SKM-1 treated with dmso at 0.1 percent for 144 hours (cell line): Measurements from ENCODE around the gene SPP2.

Experiments used
- DNase-seq: peaks from one replicate; lab custom pipeline; 2025; ENCODE audit not compliant: unreplicated experiment; lab: John Stamatoyannopoulos, UW

Gene SPP2

DNA sequence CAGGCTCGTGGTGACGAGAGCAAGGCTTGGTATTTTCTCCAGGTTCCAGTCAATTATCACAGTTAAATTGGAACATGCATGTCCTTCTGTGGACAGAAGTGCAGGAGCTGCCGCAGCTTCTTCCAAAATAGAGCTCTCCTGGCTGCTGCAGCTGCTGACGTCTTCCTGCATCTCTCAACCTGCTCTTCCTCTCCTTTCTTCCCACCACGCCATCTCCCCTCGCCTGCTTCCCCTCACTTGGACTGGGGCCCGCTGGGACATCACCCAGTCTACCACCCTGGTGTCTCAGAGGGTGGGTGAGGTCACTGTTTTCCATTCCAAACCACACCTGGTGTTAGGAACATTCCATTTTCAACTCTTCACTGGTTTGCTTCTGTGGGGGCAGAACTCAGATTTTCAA is 41.4 kb downstream of the SPP2 start:
- no peak for DNase-seq

DNA sequence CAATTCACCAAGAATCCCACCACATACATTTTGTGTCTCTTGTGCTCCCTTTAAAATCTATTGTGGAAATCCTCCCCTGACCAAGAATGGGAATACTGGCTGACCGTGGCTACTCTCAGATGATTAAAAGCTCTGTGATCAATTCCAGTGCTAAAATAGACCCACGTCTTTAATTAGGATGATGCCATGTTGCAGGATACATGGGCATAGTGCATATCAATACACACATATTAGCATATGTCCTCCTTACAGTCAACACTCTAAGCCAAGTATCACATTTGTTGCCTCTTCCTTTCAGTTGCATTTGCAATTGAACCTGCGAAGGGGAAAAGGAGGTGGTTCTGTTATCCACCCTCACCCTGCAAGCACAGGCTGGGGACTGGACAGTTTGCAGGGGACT is 41.8 kb downstream of the SPP2 start:
- no peak for DNase-seq

DNA sequence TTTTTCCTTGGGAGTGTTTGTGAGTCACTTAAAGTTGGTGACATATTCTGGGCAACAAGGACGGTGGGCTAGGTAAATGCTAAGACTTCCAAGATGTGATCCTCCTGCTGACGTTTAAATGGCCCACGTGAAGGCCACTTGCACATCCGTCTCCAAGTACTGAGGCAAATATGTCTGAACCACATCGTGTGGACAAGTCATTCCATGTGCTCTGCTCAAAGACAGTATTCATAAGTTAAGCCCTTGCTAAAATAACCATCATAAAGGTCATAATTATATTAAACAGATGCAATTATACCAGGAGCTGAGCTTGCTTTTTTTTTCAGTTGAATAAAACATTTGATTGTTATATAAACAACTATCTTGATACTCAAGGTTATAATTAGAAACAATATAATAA is 44.8 kb downstream of the SPP2 start:
- no peak for DNase-seq

DNA sequence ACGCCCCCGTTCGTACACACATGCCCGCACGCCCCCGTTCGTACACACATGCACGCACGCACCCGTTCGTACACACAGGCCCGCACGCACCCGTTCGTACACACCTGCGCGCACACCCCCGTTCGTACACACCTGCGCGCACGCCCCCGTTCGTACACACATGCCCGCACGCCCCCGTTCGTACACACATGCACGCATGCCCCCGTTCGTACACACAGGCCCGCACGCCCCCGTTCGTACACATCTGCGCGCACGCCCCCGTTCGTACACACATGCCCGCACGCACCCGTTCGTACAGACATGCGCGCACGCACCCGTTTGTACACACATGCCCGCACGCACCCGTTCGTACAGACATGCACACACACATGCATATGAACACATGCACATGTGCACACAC is 45.7 kb downstream of the SPP2 start:
- DNase-seq, result no peak

DNA sequence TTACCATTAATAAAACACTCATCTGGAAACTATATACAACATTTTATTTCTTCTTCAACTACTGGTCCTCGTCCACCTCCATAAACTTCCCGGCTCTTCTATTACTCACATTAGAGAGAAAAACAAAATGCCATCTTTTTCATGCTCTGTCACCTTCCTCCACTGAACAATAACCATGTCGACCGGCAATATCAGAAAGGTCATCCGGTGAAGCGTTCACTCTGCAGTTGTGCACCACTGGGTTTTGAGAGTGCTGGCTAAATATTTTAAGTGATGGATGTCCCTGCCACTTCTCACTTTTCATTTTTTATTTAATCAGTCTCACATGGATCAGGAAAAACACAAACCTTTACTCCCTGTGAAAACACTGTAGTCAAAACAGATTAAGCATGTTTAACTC is 48.2 kb downstream of the SPP2 start:
- no peak for DNase-seq

DNA sequence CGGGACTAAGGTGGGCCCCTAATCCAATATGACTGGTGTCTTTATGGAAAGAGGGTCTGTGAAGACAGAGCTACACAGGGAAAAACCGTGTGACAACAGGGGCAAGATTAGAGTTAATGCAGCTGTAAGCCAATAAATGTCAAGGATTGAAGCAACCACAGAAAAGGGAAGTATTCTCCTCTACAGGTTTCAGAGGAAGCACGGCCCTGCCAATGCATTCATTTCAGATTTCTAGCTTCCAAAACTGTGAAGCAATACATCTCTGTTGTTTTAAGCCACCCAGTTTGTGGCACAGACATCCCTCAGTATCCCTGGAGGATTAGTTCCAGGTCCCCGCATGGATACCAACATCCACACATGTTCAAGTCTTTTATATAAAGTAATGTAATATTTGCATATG is 48.8 kb downstream of the SPP2 start:
- peak; percentile 30 for DNase-seq

DNA sequence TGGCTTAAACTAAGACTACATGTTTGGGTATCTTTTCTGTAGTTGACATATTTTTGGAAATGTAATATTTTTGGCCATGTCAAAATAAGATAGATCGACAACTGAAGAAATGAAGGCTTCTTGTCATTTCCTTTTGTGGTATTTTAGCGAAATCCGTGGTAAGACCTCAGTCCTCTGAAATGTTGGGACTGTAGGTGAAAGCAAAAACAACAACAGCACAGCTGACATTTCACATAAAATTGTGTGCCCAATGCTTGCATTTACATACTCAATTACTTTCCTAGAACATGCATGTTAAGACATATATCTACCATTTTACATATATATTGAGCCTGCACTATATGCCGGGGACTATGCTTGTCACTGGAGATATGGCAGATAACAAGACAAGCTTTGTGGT is 50.2 kb downstream of the SPP2 start:
- DNase-seq, result no peak

DNA sequence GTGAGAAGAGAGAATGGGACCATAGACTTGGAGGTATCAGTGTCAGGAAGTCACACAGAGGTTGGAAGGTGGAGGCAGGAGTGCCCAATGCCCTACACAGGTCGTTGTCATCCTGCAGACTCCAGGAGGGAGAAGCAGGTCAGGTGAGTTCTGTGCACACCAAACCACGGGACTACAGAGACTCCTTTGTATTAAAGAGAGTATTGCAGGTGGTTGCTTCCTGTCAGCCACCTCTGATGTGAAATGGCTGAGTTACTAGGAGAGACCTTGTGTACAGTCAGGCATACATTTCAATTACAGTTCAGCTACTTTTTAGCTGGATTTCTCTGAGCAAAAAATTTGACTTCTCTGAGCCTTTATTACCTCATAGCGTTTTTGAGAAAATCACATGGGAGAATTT is 51.6 kb downstream of the SPP2 start:
- DNase-seq, result no peak

DNA sequence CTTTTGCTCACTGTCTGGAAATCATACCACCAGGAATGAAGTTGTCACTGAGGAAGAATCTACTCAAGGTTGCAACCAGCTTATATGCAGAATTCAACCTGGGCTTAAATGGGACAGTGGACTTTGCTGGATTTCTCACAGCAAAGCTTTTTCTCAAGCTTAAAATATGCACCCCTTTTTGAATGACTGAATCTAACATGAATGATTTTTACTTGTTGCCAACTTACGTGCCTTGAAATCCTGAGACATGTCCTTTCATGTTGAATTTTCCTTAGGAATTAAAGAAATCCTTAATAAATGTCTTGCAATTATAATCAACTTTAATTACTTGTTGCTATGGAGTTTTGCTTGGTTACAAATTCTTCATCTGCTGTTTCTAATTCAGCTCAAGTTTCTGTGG is 57.4 kb downstream of the SPP2 start:
- DNase-seq, result no peak

DNA sequence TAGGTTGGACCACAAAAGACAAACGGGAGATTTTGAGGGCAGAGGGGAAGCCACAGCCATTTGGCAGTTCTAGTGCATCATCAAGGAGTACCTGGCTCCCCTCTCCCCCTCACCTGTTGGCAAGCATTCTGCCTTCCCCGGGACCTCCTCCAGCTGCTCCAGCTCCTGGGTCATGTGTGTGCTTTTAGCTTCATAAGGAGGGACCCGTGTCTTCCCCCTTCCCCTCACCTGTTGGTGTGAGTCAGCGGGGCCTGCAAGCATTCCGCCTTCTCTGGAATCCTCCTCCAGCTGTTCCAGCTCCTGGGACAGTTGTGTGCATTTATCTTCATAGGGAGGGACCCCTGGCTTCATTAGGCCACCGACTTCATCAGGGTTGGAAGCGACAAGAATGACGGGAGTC is 58.8 kb downstream of the SPP2 start:
- DNase-seq, result no peak

DNA sequence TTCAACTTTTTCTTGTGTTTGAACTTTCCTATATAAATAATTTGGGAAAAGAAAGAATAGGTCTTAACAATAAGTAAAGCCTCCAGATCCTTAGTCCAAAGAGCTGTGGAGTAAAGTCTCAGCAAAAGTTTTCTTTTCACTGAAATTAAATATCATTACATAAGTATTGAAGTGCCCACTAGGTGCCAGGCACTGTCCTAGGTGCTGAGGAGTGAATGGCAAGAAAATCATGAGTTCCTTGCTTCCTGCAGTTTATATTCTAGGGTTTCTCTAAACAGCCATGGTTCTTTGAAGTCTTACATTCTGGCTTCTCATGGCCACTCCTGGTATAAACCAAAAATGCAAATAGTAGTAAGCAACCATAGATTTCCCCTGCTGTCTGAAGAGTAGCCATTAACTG is 59.7 kb downstream of the SPP2 start:
- no peak for DNase-seq

DNA sequence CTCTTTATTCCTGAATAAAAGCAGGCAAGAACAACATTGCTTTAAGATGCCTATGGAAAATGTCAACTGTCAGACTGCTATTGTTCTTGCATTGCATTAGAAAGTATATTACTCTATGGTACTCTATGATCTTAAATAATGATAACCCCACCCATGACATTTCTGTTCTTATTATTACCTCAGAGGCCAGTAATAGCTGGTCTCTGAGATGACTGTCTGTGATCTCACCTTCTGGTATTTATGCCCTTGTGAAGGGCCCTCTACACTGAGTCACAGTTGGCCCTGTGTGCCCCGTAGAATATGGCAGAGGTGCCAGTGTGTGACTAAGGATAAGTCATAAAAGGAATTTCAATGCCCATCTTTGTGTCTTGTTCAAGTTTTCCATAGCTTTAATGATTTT is 61.0 kb downstream of the SPP2 start:
- DNase-seq, result no peak

DNA sequence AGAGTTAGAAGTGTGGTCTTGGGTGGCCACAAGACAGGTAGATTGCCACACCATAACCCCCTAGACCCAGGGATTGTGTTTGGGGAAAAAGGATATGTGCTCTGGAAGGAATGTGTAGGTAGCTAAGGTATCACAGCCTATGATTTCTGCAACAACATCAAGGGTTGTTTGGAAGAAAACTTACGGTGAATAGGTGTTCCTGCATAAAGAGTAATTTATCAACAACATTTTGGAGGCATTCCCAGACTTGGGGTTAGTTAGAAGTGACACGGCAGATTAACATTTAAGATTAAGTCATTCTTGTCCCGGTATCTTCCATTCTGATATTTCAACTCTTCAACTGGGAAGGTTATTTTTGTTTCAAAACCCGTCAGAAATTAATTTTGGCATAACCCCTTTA is 65.5 kb downstream of the SPP2 start:
- DNase-seq, result no peak

DNA sequence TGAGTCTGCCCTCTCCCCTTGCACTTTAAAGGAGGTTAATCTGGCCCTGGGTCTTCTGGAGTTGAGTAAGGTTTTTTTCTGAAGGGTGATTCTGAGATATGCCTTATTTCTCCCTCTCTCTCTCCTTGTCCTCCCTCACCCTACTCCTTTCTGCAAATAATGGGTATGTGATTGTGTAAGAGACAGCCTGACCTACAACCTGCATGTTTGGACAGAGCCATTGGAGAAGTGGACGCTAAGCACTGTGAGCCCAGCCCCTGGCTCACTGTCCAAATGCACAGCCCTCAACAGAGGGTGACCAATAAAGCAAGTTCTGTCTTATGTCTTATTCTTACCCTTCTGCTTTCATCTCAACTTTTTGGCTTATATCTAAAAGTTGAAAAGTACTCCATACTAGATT is 71.5 kb downstream of the SPP2 start:
- no peak for DNase-seq

DNA sequence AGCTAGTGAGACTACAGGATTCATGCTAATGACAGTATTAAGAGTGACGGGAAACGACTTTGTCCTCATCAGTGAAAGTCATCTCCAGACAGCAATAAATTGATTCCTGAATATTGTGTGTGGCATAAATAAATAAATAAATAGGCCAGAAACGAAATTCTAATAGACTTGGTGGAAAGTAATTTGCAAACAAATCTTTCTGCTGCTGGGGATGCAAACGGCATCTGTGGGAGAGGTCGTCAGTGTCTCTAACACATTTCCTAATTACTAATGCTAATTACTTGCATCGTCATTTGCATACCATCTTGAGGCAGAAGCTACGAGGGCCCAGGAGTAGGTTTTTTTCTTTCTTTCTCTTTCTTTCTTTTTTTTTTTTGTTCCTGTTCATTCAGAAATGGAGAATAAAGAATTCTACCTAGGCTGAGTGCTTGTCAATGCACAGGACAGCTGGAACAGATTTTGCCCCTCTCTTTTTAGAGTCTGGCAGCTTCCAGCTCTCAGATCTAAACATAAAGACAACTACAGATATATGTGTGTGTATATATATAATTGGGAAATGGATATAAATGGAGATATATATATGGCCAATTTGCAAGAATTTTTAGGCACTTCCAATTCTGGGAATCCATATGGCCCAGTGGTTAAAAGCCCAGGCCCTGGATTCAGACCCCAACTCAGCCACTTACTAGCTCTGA is 75.1 kb downstream of the SPP2 start:
- no peak for DNase-seq

DNA sequence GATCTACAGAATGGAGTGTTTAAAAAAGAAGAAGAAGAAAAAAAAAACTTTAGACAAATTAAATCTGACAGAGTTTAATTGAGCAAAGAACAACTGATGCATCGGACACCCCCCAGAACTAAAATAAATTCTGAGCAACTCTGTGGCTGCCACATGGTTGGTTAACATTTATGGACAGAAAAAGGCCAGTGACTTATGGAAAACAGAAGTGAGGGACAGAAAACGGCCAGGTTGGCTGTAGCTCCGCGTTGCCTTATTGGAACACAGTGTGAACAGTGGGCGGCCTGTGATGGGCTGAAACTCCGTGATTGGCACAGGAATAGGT is 75.6 kb downstream of the SPP2 start:
- DNase-seq, result no peak
